ENCODE results near the gene COL24A1.
"Not testable (repeated sequence)": the region's sequence is repeated elsewhere in the genome, so short reads cannot be mapped to it uniquely, and the experiment has no call there.

COL24A1 gene

GRCh38 chr1:85777021-85777420 lies 379.6 kb downstream of the COL24A1 start:
- DNase-seq, result not testable (repeated sequence)

DNA sequence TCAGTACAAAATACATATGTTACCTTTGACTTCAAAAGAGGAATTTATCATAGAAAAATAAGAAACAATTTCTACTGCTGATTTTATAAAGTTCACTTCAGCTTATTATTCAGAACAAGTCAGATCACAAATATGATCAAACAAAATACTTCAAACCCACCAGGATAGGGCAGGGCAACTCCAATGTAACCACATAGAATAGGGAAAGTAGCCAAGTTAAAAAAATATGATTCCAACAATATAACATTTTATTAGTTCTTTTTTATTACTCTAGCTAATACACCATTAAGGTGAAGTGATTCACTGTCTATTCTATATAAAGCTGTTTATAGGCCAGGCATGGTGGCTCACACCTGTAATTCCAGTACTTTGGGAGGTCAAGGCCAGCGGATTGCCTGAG lies 393.8 kb downstream of the COL24A1 start:
- no peak for DNase-seq

DNA sequence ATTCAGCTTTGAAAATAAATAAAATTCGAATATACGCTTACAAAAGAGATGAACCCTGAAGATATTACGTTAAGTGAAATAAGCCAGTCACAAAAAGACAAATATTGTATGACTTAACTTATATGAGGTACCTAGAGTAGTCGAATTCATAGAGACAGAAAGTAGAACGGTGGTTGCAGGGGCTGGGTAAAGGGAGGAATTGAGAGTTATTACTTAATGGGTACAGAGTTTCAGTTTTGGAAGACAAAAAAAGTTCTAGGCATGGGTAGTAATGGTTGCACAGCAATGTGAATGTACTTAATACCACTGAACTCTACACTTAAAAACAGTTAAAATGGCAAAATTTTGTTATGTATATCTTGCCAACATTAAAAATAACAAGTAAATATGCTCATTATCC lies 399.7 kb downstream of the COL24A1 start:
- no peak for DNase-seq

DNA sequence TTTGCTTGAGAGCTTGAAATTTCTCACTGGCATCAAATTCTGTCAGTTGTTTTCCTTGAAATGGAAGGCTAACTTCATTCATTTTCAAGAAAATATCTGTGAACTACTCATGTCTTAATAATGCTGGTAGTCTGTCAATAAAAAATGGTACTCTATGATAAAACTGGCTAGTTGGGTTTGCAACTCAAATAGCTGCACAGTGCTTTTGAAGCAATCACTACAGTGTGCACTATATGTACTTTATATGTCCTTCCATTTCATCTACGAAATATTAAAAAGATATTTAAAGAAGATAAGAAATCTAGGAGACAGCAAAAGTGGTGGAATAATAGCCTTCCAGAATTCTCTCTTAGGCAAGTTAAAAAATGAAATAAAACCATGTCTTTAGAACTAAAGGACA lies 408.5 kb downstream of the COL24A1 start:
- no peak for DNase-seq

- DNase-seq, result no peak
These were observed 409.8 kb downstream of the COL24A1 start for GRCh38 chr1:85746777-85747176.

- DNase-seq, result no peak
These were observed 412.8 kb downstream of the COL24A1 start for GRCh38 chr1:85743814-85744213.

GRCh38 chr1:85734931-85735330 lies 421.6 kb downstream of the COL24A1 start:
- DNase-seq, result no peak

DNA sequence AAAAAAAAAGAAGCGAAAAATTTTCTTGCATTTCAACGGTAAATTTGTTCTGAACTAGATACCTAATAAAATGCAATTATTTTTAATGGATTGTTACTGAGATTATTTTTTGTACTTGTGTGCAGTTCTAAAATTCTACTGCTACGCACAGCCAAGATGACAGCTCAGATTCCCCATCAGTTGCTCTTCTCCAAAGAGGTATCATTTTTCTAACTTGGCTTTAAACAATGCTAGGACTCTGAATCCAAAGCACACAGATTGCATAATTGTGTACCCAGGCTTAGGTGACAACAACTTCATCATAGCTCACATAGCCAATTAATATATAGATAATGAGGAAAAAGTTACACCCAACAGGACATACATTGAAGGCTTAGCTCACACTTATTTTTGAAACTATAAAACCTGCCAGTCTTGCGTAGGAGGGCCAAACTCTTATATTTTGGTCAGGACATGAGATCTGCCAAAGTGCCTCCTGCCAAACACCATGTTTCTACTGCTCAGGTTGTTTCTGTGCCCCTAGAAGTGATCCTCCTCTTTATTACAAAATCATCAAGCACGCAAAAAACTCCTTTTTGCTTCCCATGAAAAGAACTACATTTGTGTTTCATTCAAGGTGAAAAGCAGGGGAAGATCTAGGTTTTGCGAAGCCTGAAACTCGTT lies 437.8 kb downstream of the COL24A1 start:
- DNase-seq, result no peak

DNA sequence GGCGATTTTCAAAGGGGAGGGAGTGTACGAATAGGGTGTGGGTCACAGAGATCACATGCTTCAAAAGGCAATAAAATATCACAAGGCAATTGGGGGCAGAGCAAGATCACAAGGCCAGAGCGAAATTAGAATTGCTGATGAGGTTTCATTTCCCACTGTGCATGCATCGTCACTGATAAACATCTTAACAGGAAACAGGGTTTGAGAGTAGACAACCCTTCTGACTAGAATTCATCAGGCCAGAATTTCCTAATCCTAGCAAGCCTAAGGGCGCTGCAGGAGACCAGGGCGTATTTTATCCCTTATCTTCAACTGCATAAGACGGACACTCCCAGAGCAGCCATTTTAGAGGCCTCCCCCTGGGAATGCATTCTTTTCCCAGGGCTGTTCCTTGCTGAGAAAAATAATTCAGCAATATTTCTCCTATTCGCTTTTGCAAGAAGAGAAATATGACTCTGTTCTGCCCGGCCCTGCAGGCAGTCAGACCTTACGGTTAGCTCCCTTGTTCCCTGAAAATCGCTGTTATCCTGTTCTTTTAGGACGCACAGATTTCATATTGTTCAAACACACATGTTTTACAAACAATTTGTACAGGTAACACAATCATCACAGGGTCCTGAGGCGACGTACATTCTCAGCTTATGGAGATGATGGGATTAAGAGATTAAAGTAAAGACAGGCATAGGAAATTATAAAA lies 442.0 kb downstream of the COL24A1 start:
- DNase-seq, result not testable (repeated sequence)

DNA sequence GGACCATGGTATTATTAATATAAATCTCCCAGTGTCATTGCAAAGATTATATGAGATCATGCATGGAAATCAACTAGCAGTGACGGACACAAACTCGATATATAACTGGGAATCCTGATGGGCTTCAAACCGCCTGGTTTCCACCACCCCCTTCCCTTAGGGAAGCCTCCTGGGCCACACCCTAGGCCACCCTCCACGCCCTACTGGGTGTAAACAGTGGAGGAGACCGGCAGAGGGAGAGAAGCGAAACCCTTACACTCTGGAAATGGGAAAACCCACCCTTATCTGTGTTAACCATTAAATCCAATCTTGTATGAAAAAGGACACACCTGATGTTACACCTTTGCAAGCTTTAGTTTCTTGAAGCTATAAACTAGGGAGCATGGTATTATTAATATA lies 447.7 kb downstream of the COL24A1 start:
- no peak for DNase-seq

DNA sequence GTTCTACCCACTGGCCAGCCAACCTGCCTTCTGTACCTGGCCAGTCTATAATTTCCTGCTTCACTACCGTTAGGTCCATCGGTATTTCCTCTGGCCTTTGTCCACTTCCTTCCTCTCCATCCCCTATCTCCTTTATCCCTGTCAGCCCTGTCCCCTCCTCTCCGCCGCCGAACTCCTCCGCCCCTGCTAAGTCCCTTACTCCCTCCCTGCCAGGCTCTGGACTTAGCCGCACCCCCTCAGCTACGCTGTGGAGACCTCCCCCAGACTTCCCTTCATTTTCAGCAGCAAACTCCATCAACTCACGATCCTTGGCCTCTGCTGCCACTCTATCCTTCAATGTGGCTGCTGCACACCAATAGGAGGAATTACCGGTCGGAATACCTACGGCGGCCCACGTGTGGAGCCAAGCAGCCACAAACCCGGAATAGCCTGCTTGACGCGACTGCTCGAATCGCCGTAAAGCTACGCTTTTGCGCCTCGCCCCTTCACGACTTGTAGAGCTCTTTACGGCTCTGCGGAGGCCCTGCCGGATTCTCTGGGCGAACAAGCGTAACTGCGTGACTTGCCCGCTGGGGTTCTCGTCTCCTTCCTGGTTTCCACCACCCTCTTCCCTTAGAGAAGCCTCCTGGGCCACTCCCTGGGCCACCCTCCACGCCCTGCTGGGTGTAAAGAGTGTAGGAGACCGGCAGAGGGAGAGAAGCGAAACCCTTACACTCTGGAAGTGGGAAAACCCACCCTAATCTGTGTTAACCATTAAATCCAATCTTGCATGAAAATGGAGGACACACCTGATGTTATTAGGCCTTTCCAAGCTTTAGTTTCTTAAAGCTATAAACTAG lies 448.4 kb downstream of the COL24A1 start, which contains the start of gene ZNHIT6:
Gene ZNHIT6 (minus strand): TSS at position 444 of the 839 bp plus-strand sequence. CDS start 149 bp downstream, at position 295.
- peak; percentile 70 for DNase-seq

- DNase-seq, result no peak
These were observed 449.1 kb downstream of the COL24A1 start for GRCh38 chr1:85707267-85707989.

DNA sequence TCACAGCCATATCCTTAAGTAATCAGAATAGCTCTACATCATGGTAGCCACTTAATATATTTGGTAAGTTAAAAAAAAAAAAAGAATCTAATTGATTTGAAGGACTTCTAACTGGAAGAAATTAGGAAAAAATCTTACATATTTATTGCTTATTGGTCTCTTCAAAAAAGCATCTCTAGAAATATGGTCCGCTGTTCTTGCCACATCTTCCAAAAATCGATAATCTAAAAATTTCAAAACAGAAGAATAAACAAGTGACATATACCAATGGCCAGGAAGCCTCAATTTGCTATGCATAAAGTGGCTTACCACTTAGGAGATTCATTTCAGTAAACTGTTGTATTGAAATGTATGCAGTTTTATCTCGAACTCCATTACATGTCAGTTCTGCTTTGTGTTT lies 450.6 kb downstream of the COL24A1 start:
- DNase-seq, result no peak

GRCh38 chr1:85700422-85700821 lies 456.1 kb downstream of the COL24A1 start:
- DNase-seq, result no peak

GRCh38 chr1:85697895-85698294 lies 458.7 kb downstream of the COL24A1 start:
- DNase-seq, result no peak

DNA sequence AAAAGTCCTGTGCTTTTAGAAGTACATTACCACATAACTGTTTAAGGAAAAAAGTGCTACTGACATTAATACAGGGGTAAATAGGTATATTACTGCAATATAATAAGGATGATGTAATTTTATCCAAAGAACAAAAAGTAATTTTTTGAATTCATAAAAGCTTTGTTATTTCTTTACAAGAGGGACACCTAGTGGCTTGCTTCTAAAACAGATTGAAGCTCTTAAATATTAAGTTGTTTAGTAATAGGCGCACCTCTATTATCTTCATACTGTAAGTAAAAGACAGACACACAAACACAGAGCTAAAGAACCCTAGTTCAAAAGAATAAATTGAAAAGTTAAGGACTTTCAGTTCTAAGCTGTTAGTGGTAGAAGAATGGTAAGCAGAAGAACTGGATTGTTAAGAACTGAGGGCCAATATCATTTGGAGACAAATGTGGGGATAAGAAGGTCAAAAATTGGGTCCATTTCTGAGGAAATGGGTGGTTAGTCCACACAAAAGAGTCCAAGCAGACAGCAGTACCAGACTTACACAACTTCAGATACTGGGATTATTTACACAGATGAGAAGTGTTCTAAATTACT lies 463.8 kb downstream of the COL24A1 start:
- no peak for DNase-seq

- DNase-seq, result no peak
These were observed 466.7 kb downstream of the COL24A1 start for GRCh38 chr1:85689775-85690404.

GRCh38 chr1:85683292-85684025 lies 473.1 kb downstream of the COL24A1 start:
- no peak for DNase-seq

GRCh38 chr1:85681087-85681486 lies 475.5 kb downstream of the COL24A1 start:
- DNase-seq, result no peak
